GM23248 (cell line): ENCODE results near the gene PRKCSH. TPM values are rescaled to one million over a fixed set of nuclear protein-coding genes. Genes with fewer than 3 reads are reported as not detected.
"Not testable (repeated sequence)": the region's sequence is repeated elsewhere in the genome, so short reads cannot be mapped to it uniquely, and the experiment has no call there.

Source experiments
- DNase-seq: peaks from one replicate; pipeline ENCODE4 v3.0.0-alpha.2; 2015
- H2AFZ ChIP-seq: fragments of 200-600 bp; sonication (generic); 2 replicates; pipeline ENCODE4 v1.6.1; 2016; ENCODE audit warnings: antibody characterized with exemption
- H3F3A ChIP-seq: fragments of 200-600 bp; sonication (generic); 2 replicates; pipeline ENCODE4 v1.6.1; 2016; ENCODE audit warnings: mild to moderate bottlenecking, antibody characterized with exemption, mixed run types; ENCODE audit not compliant: insufficient read depth
- H3K27ac ChIP-seq: fragments of 200-600 bp; sonication (generic); 2 replicates; pipeline ENCODE4 v1.5.1; 2016; ENCODE audit warnings: mild to moderate bottlenecking
- H3K27me3 ChIP-seq: fragments of 200-600 bp; sonication (generic); replicated peaks from 2 replicates; pipeline ENCODE4 v1.6.1; 2016; ENCODE audit warnings: mild to moderate bottlenecking; ENCODE audit not compliant: insufficient read depth
- H3K36me3 ChIP-seq: fragments of 200-600 bp; sonication (generic); 2 replicates; pipeline ENCODE4 v1.6.1; 2016; ENCODE audit warnings: low read depth, mild to moderate bottlenecking
- H3K4me1 ChIP-seq: fragments of 200-600 bp; sonication (generic); 2 replicates; pipeline ENCODE4 v1.6.1; 2016; ENCODE audit warnings: mild to moderate bottlenecking; ENCODE audit not compliant: insufficient read depth
- H3K4me2 ChIP-seq: fragments of 200-600 bp; sonication (generic); one replicate; pipeline ENCODE4 v1.6.1; 2016; ENCODE audit warnings: mild to moderate bottlenecking; ENCODE audit not compliant: unreplicated experiment
- H3K4me3 ChIP-seq: fragments of 200-600 bp; sonication (generic); 2 replicates; pipeline ENCODE4 v1.5.1; 2016; ENCODE audit warnings: mild to moderate bottlenecking
- H3K79me2 ChIP-seq: fragments of 200-600 bp; sonication (generic); 2 replicates; pipeline ENCODE4 v1.6.1; 2016; ENCODE audit warnings: mild to moderate bottlenecking; ENCODE audit not compliant: insufficient read depth
- H3K9ac ChIP-seq: fragments of 200-600 bp; sonication (generic); 2 replicates; pipeline ENCODE4 v1.6.1; 2016; ENCODE audit warnings: mild to moderate bottlenecking
- H3K9me2 ChIP-seq: fragments of 200-600 bp; sonication (generic); 2 replicates; pipeline ENCODE4 v1.6.1; 2016; ENCODE audit warnings: mixed run types, mild to moderate bottlenecking, moderate library complexity; ENCODE audit not compliant: insufficient read depth
- H3K9me3 ChIP-seq: fragments of 200-600 bp; sonication (generic); one replicate; pipeline ENCODE4 v1.6.1; 2017; ENCODE audit warnings: low read depth
- H4K20me1 ChIP-seq: fragments of 200-600 bp; sonication (generic); 2 replicates; pipeline ENCODE4 v1.6.0; 2016; ENCODE audit not compliant: insufficient read depth
- EZH2 ChIP-seq: fragments of 200-600 bp; sonication (generic); IDR thresholded peaks from 2 replicates; pipeline ENCODE4 v1.6.1; 2018; ENCODE audit warnings: antibody characterized with exemption, mild to moderate bottlenecking; ENCODE audit not compliant: insufficient read depth, poor library complexity, severe bottlenecking
- EZH2phosphoT487 ChIP-seq: fragments of 200-600 bp; sonication (generic); IDR thresholded peaks from 2 replicates; pipeline ENCODE4 v1.6.1; 2018; ENCODE audit warnings: antibody characterized with exemption, moderate library complexity, mild to moderate bottlenecking, low read depth; ENCODE audit not compliant: insufficient read depth
- WGBS, 2 experiments: methylation state at CpG; one replicate each; pipeline ENCODE4 v1.1.6; 2015 to 2017; ENCODE audit warnings: low lambda C conversion rate in 2 of 2, low coverage in 1 of 2; ENCODE audit errors: missing lambda C conversion rate in 2 of 2; 5-methylcytosine and 5-hydroxymethylcytosine counted together
- in situ Hi-C: fragments of 300-500 bp; cut with MboI; formaldehyde crosslinking; loops from 2 replicates; pipeline ENCODE4 v1.15.0; 2020
- polyA plus RNA-seq: library from polyadenylated mRNA; unstranded; fragments of >200 nt; fragmentation: Nextera tagmentation; extraction: Ambion mirVana; gene quantifications from 2 replicates; pipeline ENCODE4 v1.2.1, GENCODE V29; 2016
- total RNA-seq: library from RNA; depleted of rRNA; stranded (reverse); fragments of >200 nt; shearing (Covaris generic); gene quantifications from 2 replicates; pipeline ENCODE4 v1.2.3, GENCODE V29; 2014

Gene PRKCSH
- total and polyA plus RNA-seq, 2 experiments from 2014 or later, result 94.1 to 142 TPM

DNA sequence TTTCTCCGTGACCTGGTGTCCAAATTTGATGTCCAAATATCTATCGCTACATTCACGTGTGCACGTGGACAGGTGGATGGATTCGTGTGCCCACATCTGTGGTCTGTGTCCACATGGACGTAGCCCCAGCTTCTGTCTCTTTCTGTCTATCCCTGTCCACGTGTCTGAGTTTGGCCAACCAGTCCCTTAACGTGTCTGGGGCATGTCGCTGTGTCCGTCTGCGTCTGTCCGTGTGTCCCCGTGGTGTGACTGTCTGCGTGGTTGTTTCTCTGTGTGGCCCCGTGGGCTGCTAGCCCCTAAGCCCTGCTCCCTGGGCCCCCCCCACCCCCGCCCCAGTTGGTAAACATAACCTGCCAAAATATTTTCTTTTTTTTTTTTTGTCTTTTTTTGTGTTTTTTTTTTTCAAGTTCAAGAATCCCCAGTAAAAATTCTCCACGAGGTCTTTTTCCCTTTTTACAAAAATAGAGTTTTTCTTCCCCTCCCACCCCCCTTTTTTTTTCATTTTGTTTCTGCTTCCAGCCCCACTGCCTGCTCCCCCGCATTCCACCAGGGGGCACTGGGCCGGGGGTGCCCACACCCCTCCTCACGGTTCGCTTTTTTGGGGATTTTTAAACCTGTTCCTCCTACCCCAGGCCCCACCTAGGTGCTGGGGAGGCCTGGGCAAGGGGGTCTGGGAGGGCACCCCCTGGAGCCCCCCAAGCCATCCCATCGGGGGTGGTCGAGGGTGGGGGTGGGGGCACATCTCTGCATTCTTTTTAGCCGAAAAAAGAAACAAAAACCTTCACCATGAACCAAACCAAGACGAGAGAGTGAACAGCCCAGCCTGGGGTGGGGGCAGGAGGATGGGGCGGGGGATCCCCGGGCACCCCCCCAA, 18.3 kb downstream of the PRKCSH start:
- Histone ChIP-seq H3K9me2 (no peaks in the 10 kb centered on the region), H3K36me3 (0 out of 2 replicates have a peak, but pooled peaks cover 7% of the 10 kb centered on the region), H3K9ac (no peak overlapping the region), H2AFZ (no peak overlapping the region), H3K4me2 (no peak overlapping the region), H3K4me3 (no peak overlapping the region), H3K4me1 (no peaks in the 10 kb centered on the region), H4K20me1 (no peaks in the 10 kb centered on the region), H3K79me2 (no peaks in the 10 kb centered on the region), H3K27ac (no peak overlapping the region), H3F3A (no peaks in the 10 kb centered on the region), H3K27me3 (no peaks in the 10 kb centered on the region), H3K9me3 (no peaks in the 10 kb centered on the region)
- in situ Hi-C loops, result loop anchor here (25.0 kb wide), 1 partner anchor 166 kb away; the partner anchor contains the start of gene TSPAN16
- DNase-seq, result no peak
- 56 to 82% methylated on average over 17 to 27 of the region's 27 CpGs for WGBS, 2 experiments
- TF ChIP-seq EZH2, result no peak
- TF ChIP-seq EZH2phosphoT487, result no peak

DNA sequence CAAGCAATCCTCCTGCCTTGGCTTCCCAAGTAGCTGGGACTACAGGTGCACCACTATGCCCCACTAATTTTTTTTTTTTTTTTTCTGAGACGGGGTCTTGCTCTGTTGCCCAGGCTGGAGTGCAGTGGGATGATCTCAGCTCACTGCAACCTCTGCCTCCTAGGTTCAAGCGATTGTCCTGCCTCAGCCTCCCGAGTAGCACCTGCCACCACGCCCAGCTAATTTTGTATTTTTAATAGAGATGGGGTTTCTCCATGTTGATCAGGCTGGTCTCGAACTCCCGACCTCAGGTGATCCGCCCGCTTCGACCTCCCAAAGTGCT, 19.8 kb downstream of the PRKCSH start:
- not testable (repeated sequence) for H3K9me2 ChIP-seq, H4K20me1 ChIP-seq, H3K79me2 ChIP-seq, H3K27me3 ChIP-seq, DNase-seq, H3K36me3 ChIP-seq, H3K4me3 ChIP-seq, H3K4me1 ChIP-seq, H3K9me3 ChIP-seq, H3K27ac ChIP-seq, H3F3A ChIP-seq, H2AFZ ChIP-seq, H3K4me2 ChIP-seq, H3K9ac ChIP-seq
- WGBS, 2 experiments, result 95 to 96% methylated on average over 8 to 9 of the region's 9 CpGs
- in situ Hi-C loops, result loop anchor here (25.0 kb wide), 1 partner anchor 168 kb away; the partner anchor contains the start of gene TSPAN16

DNA sequence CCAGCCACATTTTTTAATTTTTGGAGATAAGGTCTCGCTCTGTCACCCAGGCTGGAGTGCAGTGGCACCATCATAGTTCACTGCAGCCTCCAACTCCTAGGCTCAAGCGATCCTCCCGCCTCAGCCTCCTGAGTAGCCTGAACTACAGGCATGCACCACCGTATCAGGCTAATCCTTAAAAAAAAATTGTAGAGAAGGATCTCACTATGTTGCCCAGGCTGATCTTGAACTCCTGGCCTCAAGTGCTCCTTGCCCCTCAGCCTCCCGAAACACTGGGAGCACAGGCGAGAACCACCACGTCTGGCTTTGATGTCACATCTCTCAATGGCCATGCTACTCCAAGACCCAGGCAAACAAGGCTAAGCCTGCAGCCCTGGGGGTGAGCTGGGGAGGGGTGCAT, 21.2 kb downstream of the PRKCSH start:
- no peak for DNase-seq
- Histone ChIP-seq H3K36me3 (no peaks in the 10 kb centered on the region), H3K4me3 (no peak overlapping the region), H3K79me2 (no peaks in the 10 kb centered on the region), H3K9ac (no peak overlapping the region), H2AFZ (no peak overlapping the region), H4K20me1 (no peaks in the 10 kb centered on the region), H3K27me3 (no peaks in the 10 kb centered on the region), H3K9me3 (no peaks in the 10 kb centered on the region), H3K4me1 (no peaks in the 10 kb centered on the region), H3K9me2 (no peaks in the 10 kb centered on the region), H3K4me2 (no peak overlapping the region), H3F3A (no peaks in the 10 kb centered on the region), H3K27ac (no peak overlapping the region)
- in situ Hi-C loops, result loop anchor here (25.0 kb wide), 1 partner anchor 169 kb away; the partner anchor contains the start of gene TSPAN16
- WGBS, 2 experiments, result 74 to 80% methylated on average over 7 of the region's 7 CpGs
- TF ChIP-seq EZH2phosphoT487 (no peak), EZH2 (no peak)

DNA sequence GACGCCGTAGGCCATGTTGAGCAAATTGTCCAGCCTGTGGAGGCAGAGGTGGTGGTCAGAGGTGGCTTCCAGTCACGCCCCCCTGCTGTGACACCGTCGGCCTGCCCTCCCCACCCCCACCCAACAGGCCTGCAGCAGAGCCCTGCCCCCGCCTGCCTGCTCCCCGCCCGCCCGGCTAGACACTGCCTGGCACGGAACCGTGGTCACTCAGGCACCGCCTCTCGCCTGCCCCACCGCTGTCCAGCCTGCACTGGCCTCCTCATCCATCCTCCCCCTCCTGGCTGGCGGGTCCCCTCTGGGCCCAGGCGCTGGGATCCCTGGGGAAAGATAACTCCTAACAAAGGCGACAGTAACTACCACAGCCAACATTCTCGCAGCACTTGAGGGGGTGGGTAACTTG, 21.7 kb downstream of the PRKCSH start:
- Histone ChIP-seq H3K9me3 (no peaks in the 10 kb centered on the region), H3K27me3 (no peaks in the 10 kb centered on the region), H4K20me1 (no peaks in the 10 kb centered on the region), H3K4me1 (no peaks in the 10 kb centered on the region), H3K79me2 (no peaks in the 10 kb centered on the region), H3K27ac (no peak overlapping the region), H3K4me2 (no peak overlapping the region), H3K36me3 (no peaks in the 10 kb centered on the region), H2AFZ (no peak overlapping the region), H3K9ac (no peak overlapping the region), H3K4me3 (no peak overlapping the region), H3K9me2 (no peaks in the 10 kb centered on the region), H3F3A (no peaks in the 10 kb centered on the region)
- in situ Hi-C loops, result loop anchor here (25.0 kb wide), 1 partner anchor 170 kb away; the partner anchor contains the start of gene TSPAN16
- WGBS, 2 experiments, result 30 to 34% methylated on average over 11 to 16 of the region's 18 CpGs
- DNase-seq, result no peak
- TF ChIP-seq EZH2phosphoT487, result no peak
- TF ChIP-seq EZH2, result no peak
